Germinal center (tissue), 1 donor: ENCODE results near the gene RAD23A.
"Not testable (repeated sequence)": the region's sequence is repeated elsewhere in the genome, so short reads cannot be mapped to it uniquely, and the experiment has no call there.

ENCODE experiments used
- DNase-seq: peaks from one replicate; pipeline ENCODE4 v3.0.0; 2012; ENCODE audit warnings: mixed read lengths, low spot score

RAD23A gene

DNA sequence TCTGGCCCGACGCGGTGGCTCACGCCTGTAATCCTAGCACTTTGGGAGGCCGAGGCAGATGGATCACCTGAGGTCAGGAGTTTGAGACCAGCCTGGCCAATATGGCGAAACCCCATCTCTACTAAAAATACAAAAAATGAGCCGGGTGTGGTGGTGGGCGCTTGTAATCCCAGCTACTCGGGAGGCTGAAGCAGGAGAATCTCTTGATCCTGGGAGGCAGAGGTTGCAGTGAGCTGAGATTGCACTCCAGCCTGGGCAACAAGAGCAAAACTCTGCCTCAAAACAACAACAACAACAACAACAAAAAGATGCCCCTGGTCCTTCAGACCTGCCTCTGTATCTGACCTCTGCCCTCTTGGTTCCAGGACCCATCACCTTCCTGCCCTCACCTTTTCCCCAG lies 9.9 kb downstream of the RAD23A start:
- not testable (repeated sequence) for DNase-seq

GRCh38 chr19:12955996-12956395 lies 10.3 kb downstream of the RAD23A start:
- no peak for DNase-seq

- DNase-seq, result peak; percentile 74
Measured at GRCh38 chr19:12956446-12957388, 11.1 kb downstream of the RAD23A start, which contains the start of gene GADD45GIP1. TSS of gene GADD45GIP1 (minus strand) at chr19:12957223. CDS start at chr19:12957212, 11 bp downstream.

DNA sequence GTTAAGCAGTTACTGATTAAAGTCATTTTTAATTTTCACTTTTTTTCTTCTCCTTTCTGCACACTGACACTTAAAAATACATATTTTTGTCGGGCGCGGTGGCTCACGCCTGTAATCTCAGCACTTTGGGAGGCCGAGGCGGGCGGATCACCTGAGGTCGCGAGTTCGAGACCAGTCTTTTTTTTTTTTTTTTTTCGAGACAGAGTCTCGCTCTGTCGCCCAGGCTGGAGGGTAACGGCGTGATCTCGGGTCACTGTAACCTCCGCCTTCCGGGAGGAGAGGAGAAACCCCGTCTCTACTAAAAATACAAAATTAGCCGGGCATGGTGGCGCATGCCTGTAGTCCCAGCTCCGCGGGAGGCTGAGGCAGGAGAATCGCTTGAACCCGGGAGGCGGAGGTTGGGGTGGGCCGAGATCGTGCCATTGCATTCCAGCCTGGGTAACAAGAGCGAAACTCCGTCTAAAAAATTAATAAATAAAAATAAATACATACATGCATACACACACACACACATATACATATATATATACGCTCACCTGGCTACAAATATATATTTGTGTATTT lies 11.8 kb downstream of the RAD23A start:
- DNase-seq, result not testable (repeated sequence)

GRCh38 chr19:12959481-12959880 lies 13.8 kb downstream of the RAD23A start:
- DNase-seq, result no peak

DNA sequence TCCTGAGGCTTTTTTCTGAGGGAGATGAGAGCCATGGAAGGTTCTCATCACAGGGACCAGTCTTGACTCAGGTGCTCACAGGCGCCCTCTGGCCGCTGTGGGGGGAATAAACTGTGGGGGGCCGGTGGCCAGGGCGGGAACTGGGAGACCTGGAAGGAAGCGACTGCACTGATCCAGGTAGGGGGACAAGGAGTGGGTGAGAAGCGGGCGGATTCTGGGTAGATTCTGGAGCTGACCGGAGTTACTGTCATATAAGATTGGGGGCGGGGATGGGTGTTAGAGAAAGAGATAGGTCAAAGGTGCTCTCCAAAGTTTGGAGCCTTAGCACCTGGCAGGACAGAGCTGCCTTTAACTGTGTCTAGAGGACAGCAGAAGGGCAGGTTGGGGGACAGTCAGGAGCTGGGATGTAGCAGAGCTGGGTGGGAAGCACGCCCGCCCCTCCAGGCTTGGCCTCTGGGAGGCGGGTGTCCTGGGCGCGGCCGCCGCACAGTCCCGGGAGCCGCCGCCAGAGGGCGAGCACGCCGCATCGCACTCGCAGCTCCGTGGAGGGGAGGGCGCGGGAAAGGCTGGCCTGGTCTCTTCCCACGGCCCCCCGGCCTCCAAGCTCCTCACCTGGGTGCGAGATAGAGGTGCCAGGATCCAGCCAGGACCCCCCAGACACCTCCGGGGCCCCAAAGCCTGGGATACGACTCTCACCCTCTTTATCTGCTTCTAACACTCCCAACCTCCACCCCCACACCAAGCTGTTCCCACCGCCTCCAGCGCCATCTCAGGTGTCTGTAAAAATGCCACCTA lies 19.6 kb downstream of the RAD23A start:
- DNase-seq, result peak; percentile 81

DNA sequence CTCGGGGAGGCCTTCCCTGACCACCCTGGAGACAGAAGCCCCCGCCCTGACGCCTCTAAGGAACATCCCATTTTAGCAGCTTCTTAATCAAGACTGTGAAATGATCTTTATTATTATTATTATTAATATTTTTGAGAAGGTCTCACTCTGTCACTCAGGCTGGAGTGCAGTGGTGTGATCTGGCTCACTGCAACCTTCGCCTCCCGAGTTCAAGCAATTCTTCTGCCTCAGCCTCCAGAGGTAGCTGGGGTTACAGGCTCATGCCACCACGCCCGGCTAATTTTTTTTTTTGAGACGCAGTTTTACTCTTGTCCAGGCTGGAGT lies 20.1 kb downstream of the RAD23A start:
- no peak for DNase-seq

GRCh38 chr19:12967907-12968306 lies 22.2 kb downstream of the RAD23A start:
- no peak for DNase-seq

GRCh38 chr19:12969292-12969988 lies 23.8 kb downstream of the RAD23A start, which contains the start of gene DAND5:
TSS of gene DAND5 (plus strand) at chr19:12969576. CDS start at chr19:12969661, 85 bp downstream.
- DNase-seq, result no peak

GRCh38 chr19:12970070-12970820 lies 24.6 kb downstream of the RAD23A start:
- DNase-seq, result no peak

- no peak for DNase-seq
Measured at GRCh38 chr19:12973236-12973635, 27.6 kb downstream of the RAD23A start.

GRCh38 chr19:12974301-12975220 lies 28.9 kb downstream of the RAD23A start:
- DNase-seq, result no peak

- no peak for DNase-seq
Measured at GRCh38 chr19:12975221-12975741, 29.6 kb downstream of the RAD23A start.

- DNase-seq, result not testable (repeated sequence)
Measured at GRCh38 chr19:12976109-12976508, 30.4 kb downstream of the RAD23A start.

GRCh38 chr19:12979974-12980373 lies 34.3 kb downstream of the RAD23A start:
- no peak for DNase-seq

DNA sequence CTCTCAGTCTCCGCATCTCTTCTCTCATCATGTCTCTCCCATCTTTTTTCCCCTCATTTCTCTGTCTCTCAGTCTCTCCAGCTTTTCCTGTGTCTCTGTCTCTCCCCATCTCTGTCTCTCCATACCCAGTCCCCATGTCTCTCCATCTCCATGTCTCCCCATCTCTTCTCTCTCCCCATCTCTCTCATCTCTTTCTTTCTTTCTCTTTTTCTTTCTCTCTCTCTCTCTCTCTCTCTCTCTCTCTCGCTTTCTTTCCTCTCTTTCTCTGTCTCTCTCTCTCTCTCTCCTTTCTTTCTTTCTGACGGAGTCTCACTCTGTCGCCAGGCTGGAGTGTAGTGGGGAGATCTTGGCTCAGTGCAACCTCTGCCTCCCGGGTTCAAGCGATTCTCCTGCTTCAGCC lies 37.0 kb downstream of the RAD23A start:
- no peak for DNase-seq

DNA sequence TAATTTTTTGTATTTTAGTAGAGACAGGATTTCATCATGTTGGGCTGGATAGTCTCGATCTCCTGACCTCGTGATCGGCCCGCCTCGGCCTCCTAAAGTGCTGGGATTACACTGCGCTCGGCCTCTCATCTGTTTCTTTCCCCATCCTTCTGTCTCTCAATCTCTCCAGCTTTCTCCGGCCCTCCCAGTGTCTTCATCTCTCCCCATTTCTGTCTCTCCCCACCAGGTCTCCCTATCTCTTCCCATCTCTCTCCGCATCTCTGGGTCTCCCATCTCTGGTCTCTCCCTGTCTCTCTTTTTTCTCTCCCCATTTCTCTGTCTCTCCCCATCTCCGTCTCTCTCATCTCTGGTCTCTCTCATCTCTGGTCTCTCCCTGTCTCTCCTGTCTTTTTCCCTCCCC lies 37.4 kb downstream of the RAD23A start:
- no peak for DNase-seq

GRCh38 chr19:12983542-12984142 lies 38.0 kb downstream of the RAD23A start:
- DNase-seq, result peak; percentile 92

GRCh38 chr19:12984143-12984627 lies 38.5 kb downstream of the RAD23A start:
- DNase-seq, result no peak
